NCI-H82 treated with DMSO at 0.1 percent for 48 hours (cell line): ENCODE data around the gene WNT8B.

Source experiments
- DNase-seq: peaks from one replicate; lab custom pipeline; 2025; ENCODE audit not compliant: unreplicated experiment; lab: John Stamatoyannopoulos, UW

Gene WNT8B

DNA sequence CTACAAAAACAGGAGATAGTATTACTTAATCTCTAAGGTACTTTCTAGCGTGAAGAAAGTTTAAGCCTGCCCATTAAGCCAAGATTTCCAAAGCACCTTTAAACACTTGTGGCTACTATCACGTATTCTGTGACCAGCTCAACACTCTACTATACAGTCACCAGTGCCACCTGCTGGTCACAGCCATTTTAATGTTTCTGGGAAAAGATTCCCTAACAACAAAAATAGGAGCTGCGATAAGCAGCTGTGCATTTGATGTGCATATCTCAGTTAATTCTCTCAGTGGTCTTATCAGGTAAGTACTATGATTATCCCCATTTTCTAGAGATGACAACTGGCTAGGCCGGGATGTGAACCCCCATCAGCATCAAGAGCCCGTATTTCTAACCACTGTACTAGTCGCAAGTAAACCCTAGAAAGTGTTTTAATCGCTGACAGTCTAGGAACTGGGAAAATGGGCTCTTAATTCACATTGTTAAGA lies 56.0 kb downstream of the WNT8B start:
- peak; percentile 54 for DNase-seq

DNA sequence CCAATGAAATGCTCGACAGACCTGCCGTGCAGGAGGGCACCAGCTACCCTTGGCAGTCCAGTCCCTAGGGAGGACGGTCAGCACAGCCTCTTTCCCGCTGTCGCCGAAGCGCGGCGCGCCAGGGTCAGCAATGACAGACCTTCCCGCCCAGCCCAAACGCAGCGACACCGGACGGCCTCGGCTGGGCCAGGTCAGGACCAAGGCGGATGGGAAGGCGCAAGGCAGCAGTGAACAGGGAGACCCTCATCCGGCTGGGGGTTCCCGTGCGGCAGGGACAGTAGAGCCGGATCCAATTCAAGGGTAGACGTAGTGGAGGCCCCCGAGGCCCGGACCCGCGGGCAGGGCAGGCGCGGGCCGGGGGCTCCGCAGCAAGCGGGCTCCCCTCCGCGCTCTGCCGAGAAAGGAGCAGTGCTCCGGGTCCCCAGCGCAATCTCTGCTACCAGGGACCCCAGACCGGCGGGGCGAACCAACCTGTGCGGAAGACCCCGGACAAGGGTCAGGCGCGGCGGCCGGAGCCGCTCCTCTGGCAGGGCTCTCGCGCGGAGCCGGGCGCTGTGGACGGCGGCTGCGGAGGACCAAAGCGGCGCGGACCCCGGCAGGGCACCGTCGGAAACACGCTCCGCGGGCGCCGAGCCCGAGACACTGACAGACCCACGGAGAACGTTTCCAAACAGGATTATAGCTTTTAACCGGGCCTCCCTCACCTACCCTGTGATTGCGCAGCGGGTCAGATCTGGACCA lies 56.7 kb downstream of the WNT8B start, which contains the start of gene SEC31B:
Gene SEC31B (minus strand): TSS at position 551 of the 741 bp plus-strand sequence. CDS start 2,909 bp downstream, outside the sequence.
- DNase-seq = peak; percentile 35

DNA sequence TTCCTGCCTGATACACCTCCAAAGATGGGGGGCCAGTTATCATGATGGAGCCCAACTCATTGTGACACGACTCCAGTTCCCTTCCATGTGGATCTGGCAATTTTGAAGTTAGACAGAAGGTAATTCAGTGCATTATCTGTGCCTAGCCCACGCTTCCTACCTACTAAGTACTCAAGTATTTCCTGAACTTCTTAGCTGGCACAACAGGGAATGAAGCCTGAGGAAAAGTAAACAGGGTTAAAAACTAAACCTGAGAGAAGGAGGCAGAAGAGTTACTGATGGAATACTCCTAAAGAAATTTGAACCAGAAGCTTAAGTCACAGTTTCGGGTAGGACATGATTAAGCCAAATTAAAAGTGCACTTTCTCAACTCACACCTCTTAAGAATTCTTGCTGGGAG lies 58.0 kb downstream of the WNT8B start:
- no peak for DNase-seq

DNA sequence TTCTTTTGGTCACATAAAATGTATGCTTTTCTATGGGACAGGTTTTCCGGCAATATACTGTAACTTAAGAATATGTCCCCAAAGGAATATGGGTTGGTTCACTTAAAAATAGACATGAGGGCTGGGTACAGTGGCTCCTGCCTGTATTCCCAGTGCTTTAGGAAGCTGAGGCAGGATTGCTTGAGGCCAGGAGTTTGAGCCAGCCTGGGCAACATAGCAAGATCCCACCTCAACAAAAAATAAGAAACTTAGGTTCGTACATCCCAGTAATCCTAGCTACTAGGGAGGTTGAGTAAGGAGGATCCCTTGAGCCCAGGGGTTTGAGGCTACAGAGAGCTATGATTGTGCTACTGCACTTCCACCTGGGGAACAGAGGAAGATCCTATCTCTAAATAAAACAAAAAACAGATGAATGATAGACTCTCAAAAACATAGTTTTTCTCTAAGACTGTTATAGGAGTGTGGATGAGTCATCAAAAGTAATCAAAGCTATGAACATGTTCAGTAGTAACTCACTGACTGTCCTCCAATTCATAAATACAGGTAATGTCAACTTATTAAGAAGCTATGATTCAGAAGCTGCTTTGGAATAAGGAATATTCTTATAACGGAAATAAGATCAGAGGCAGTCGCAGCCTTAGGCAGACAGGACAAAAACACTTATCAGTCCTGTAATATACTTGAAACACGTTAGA lies 59.4 kb downstream of the WNT8B start:
- DNase-seq = no peak

DNA sequence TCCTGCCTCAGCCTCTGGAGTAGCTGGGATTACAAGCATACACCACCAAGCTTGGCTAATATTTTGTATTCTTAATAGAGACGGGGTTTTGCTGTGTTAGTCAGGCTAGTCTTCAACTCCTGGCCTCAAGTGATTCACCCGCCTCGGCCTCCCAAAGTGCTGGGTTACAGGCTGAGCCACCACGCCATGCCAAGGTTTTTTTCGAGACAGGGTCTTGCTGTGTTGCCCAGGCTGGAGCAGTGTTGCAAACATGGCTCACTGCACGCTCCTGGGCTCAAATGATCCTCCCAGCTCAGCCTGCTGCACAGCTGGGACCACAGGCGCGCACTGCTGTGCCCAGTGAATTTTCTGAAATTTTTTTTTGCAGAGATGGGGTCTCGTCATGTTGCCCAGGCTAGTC lies 60.1 kb downstream of the WNT8B start:
- DNase-seq = no peak

DNA sequence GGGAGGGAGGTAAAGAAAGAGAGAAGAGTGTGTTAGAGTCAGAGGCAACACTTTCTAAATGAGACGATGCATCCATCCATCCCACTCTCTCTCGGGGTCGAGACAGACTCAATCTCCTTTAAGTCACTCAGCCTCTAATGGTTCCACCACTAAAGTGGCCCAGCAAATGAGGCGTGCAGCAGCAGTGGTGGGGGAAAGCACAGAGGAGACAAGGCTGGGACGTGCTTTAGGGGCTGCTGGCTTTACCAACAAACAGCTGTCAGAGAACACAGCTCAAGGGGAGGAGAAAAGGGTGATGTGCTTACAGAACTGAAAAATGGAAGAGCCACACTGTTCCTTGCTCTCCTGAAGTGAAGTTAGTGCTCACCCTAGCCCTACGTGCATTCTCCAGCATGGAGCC lies 61.4 kb downstream of the WNT8B start:
- DNase-seq = no peak

DNA sequence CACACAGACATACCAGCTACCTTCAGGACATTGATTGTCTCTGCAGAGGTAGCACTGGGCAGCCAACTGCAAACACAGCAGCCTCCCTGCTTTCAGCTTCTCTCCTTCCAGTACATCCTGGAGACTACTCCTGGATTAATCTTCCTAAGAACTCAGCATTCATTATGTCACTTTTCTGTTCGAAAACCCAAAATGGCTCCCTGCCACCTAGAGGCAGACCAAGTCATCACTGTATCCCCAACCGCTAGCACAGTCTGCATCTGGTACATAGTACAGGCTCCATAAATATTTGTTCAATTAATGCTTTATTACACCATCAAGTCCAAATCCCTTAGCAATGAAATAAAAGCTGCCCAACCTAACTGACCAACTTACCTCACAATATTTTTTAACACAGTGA lies 61.8 kb downstream of the WNT8B start:
- DNase-seq = no peak

DNA sequence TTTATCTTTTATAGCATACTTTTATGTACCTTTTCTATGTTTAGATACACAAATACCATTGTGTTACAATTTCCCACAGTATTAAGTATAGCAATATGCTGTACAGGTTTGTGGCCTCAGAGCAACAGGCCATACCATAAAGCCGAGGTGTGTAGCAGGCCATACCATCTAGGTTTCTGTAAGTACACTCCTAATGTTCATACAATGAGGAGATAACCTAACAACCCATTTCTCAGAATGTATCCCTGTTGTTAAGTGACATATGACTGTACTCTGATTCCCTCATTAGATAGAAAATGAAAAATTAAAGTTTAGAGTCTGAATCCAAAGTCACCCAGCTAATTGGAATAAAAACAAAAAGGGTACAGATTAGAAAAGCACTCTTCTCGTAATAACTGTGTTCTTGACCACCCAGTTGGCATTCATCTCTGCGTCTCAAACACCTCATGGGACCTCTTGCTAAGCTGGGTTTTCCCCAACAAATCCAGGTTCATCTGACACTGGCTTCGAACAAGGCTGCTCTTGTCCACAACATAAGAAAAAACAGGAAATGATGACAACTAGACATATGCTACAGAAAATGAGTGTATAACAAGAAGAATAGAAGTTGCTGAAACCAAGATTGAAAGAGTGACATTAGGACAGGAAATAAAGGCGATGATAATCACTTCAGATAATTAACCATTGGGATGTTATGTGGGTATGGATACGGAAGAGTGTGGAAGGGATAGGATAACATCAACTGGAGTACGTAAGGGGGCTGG lies 65.5 kb downstream of the WNT8B start:
- no peak for DNase-seq

DNA sequence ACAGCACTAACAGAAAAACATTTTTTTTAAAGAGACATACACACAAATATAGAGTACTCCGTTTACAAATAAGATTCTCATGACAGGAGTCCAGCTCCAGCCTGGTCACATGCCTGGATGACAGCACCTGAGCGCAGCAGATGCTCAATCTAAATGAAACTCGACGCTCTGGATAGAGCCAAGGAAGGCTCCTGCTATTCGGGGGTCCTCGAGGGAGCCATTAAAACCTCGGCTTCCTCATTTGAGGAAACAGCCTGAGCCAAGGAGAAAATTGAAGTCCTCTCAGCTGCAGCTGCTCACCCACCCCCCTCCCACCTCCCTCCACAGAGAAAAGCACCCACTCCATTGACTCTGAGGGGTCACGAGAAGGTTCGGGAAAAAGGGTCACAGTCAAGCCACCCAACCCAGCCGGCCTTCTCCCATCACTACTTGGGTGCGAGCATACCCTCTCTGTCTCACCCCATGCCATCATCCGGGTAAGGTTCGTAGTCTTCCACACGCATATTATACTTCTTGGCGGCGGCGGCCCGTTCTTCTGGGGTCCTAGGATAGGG lies 66.2 kb downstream of the WNT8B start:
- DNase-seq = no peak

DNA sequence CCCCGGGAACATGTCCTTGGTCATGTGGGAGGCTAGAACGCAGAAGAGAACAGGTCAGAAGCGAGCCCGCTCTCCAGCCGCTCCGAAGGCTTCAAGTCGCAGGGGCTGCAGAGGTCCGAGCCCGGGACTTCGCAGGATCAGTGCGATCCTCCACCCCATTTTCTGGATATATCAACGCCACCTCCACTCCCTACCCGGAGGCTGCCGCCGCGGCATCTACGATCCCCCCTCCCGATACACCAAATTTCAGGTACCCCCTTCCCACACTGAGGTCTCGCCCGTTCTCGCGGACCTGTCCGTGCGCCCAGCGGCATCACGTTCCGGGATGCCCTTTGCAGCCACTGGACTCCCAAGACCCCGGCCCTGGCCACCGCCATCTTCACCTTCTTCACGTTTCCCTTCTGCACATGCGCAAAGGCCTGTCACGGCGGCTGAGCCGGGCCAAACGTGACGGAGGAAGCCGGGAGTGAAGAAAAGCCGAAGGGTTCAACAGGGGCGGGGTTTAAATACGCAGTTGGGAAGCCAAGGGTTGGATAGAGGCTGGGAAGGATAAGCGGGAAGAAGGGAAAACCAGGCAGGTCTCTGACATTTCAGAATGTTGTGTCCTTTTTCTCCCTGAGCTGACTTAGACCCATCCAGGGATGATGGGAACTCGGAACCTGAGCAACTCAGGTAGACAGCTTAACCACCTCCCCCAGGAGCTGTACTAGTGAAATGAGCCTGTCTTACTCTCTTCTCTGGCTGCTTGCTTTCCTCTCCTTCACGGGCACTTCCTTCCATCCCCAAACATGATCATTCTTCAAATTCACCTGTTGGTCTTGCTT lies 66.9 kb downstream of the WNT8B start, which contains the start of gene NDUFB8:
Gene NDUFB8 (minus strand): TSS at position 397 of the 824 bp plus-strand sequence. CDS start 20 bp downstream, at position 377.
- DNase-seq = peak; percentile 56

DNA sequence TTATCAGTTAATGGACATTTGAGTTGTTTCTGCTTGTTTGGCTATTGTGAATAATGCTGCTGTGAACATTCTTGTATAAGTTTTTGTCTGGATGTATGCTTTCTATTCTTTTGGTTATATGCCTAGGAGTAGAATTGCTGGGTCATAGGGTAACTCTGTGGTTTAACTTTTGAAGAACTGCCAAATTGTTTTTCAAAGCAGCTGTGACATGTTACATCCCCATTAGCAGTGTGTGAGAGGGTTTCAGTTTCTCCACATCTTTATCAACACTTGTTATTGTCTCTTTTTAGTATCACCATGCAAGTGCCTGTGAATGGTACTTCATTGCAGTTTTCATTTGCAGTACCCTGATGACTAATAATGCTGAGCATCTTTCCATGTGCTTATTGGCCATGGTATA lies 69.0 kb downstream of the WNT8B start:
- DNase-seq = no peak
